ENCODE data around the gene PIEZO2. TPM values are rescaled to one million over a fixed set of nuclear protein-coding genes. Genes with fewer than 3 reads are reported as not detected.

PIEZO2 gene
- total and polyA plus RNA-seq, 9 donors, result 19.3 to 55.4 (median 35.3) TPM

GRCh38 chr18:11052800-11053199, 96.6 kb downstream of the PIEZO2 start:
- Histone ChIP-seq H3K27ac (ENCODE audit: low read length) (no peak overlapping the region), H3K27me3 (ENCODE audit: control insufficient read depth, insufficient read depth, low read length) (no peaks in the 10 kb centered on the region), H3K36me3 (ENCODE audit: control insufficient read depth, insufficient read depth, low read length) (no peaks in the 10 kb centered on the region), H3K9me3 (replicated peaks; ENCODE audit: control insufficient read depth, low read depth, low read length) (no peaks in the 10 kb centered on the region), H3K4me1 (ENCODE audit: control insufficient read depth, insufficient read depth, low read length) (no peaks in the 10 kb centered on the region), H3K4me3 (ENCODE audit: low read length) (no peak overlapping the region)
- no CpG with 5 or more reads among the region's 3 CpGs for WGBS (ENCODE audit: insufficient coverage)
- no peak for DNase-seq

GRCh38 chr18:11051462-11051861, 97.9 kb downstream of the PIEZO2 start:
- Histone ChIP-seq H3K4me3 (ENCODE audit: low read length) (no peak overlapping the region), H3K4me1 (ENCODE audit: control insufficient read depth, insufficient read depth, low read length) (peaks cover 4% of the 10 kb centered on the region), H3K27ac (ENCODE audit: low read length) (no peak overlapping the region), H3K9me3 (replicated peaks; ENCODE audit: control insufficient read depth, low read depth, low read length) (no peaks in the 10 kb centered on the region), H3K36me3 (ENCODE audit: control insufficient read depth, insufficient read depth, low read length) (no peaks in the 10 kb centered on the region), H3K27me3 (ENCODE audit: control insufficient read depth, insufficient read depth, low read length) (no peaks in the 10 kb centered on the region)
- DNase-seq, result no peak
- 100% methylated on average over 3 of the region's 3 CpGs for WGBS (ENCODE audit: insufficient coverage)

- H3K9me3 ChIP-seq (replicated peaks; ENCODE audit: control insufficient read depth, low read depth, low read length), result no peaks in the 10 kb centered on the region
- no peak for DNase-seq
- no peaks in the 10 kb centered on the region for H3K36me3 ChIP-seq (ENCODE audit: control insufficient read depth, insufficient read depth, low read length)
- no peak overlapping the region for H3K4me3 ChIP-seq (ENCODE audit: low read length)
- H3K4me1 ChIP-seq (ENCODE audit: control insufficient read depth, insufficient read depth, low read length), result peaks cover 4% of the 10 kb centered on the region
- no CpG with 5 or more reads among the region's 2 CpGs for WGBS (ENCODE audit: insufficient coverage)
- no peak overlapping the region for H3K27ac ChIP-seq (ENCODE audit: low read length)
- H3K27me3 ChIP-seq (ENCODE audit: control insufficient read depth, insufficient read depth, low read length), result no peaks in the 10 kb centered on the region
These were observed 98.4 kb downstream of the PIEZO2 start for GRCh38 chr18:11050966-11051365.

GRCh38 chr18:11047817-11048216, 101.6 kb downstream of the PIEZO2 start:
- Histone ChIP-seq H3K4me3 (ENCODE audit: low read length) (no peak overlapping the region), H3K27me3 (ENCODE audit: control insufficient read depth, insufficient read depth, low read length) (no peaks in the 10 kb centered on the region), H3K9me3 (replicated peaks; ENCODE audit: control insufficient read depth, low read depth, low read length) (peaks cover 6% of the 10 kb centered on the region), H3K4me1 (ENCODE audit: control insufficient read depth, insufficient read depth, low read length) (peaks cover 6% of the 10 kb centered on the region), H3K27ac (ENCODE audit: low read length) (no peak overlapping the region), H3K36me3 (ENCODE audit: control insufficient read depth, insufficient read depth, low read length) (no peaks in the 10 kb centered on the region)
- WGBS (ENCODE audit: insufficient coverage), result 83% methylated on average over 4 of the region's 5 CpGs
- DNase-seq, result no peak

GRCh38 chr18:11047156-11047555, 102.2 kb downstream of the PIEZO2 start:
- DNase-seq, result no peak
- H3K9me3 ChIP-seq (replicated peaks; ENCODE audit: control insufficient read depth, low read depth, low read length), result peaks cover 6% of the 10 kb centered on the region
- H3K4me1 ChIP-seq (ENCODE audit: control insufficient read depth, insufficient read depth, low read length), result peaks cover 7% of the 10 kb centered on the region
- no peaks in the 10 kb centered on the region for H3K36me3 ChIP-seq (ENCODE audit: control insufficient read depth, insufficient read depth, low read length)
- no peak overlapping the region for H3K4me3 ChIP-seq (ENCODE audit: low read length)
- no peak overlapping the region for H3K27ac ChIP-seq (ENCODE audit: low read length)
- H3K27me3 ChIP-seq (ENCODE audit: control insufficient read depth, insufficient read depth, low read length), result no peaks in the 10 kb centered on the region
- WGBS (ENCODE audit: insufficient coverage), result 100% methylated on average over 2 of the region's 7 CpGs

GRCh38 chr18:11046140-11046539, 103.2 kb downstream of the PIEZO2 start:
- H3K27ac ChIP-seq (ENCODE audit: low read length), result no peak overlapping the region
- H3K4me1 ChIP-seq (ENCODE audit: control insufficient read depth, insufficient read depth, low read length), result peaks cover 8% of the 10 kb centered on the region
- no CpG with 5 or more reads among the region's 2 CpGs for WGBS (ENCODE audit: insufficient coverage)
- no peaks in the 10 kb centered on the region for H3K36me3 ChIP-seq (ENCODE audit: control insufficient read depth, insufficient read depth, low read length)
- H3K9me3 ChIP-seq (replicated peaks; ENCODE audit: control insufficient read depth, low read depth, low read length), result peaks cover 6% of the 10 kb centered on the region
- DNase-seq, result peak; percentile 88
- H3K27me3 ChIP-seq (ENCODE audit: control insufficient read depth, insufficient read depth, low read length), result no peaks in the 10 kb centered on the region
- H3K4me3 ChIP-seq (ENCODE audit: low read length), result no peak overlapping the region

- Histone ChIP-seq H3K4me3 (ENCODE audit: low read length) (no peak overlapping the region), H3K27me3 (ENCODE audit: control insufficient read depth, insufficient read depth, low read length) (no peaks in the 10 kb centered on the region), H3K27ac (ENCODE audit: low read length) (no peak overlapping the region), H3K4me1 (ENCODE audit: control insufficient read depth, insufficient read depth, low read length) (peaks cover 8% of the 10 kb centered on the region), H3K36me3 (ENCODE audit: control insufficient read depth, insufficient read depth, low read length) (no peaks in the 10 kb centered on the region), H3K9me3 (replicated peaks; ENCODE audit: control insufficient read depth, low read depth, low read length) (peaks cover 6% of the 10 kb centered on the region)
- WGBS (ENCODE audit: insufficient coverage), result 100% methylated on average over 4 of the region's 7 CpGs
- no peak for DNase-seq
These were observed 105.7 kb downstream of the PIEZO2 start for GRCh38 chr18:11043694-11044093.

- 100% methylated on average over 1 of the region's 4 CpGs for WGBS (ENCODE audit: insufficient coverage)
These were observed 107.1 kb downstream of the PIEZO2 start for GRCh38 chr18:11042247-11042646.

GRCh38 chr18:11040823-11041656, 108.3 kb downstream of the PIEZO2 start:
- peaks cover 6% of the 10 kb centered on the region for H3K9me3 ChIP-seq (replicated peaks; ENCODE audit: control insufficient read depth, low read depth, low read length)
- H3K27ac ChIP-seq (ENCODE audit: low read length), result no peak overlapping the region
- DNase-seq, result peak; percentile 73
- no peak overlapping the region for H3K4me3 ChIP-seq (ENCODE audit: low read length)
- no peaks in the 10 kb centered on the region for H3K36me3 ChIP-seq (ENCODE audit: control insufficient read depth, insufficient read depth, low read length)
- WGBS (ENCODE audit: insufficient coverage), result no CpG with 5 or more reads among the region's 7 CpGs
- peaks cover 5% of the 10 kb centered on the region for H3K4me1 ChIP-seq (ENCODE audit: control insufficient read depth, insufficient read depth, low read length)
- no peaks in the 10 kb centered on the region for H3K27me3 ChIP-seq (ENCODE audit: control insufficient read depth, insufficient read depth, low read length)

More at GRCh38 chr18:11042247-11042646, 107.1 kb downstream of the PIEZO2 start:
- DNase-seq, result no peak
- Histone ChIP-seq H3K27me3 (ENCODE audit: control insufficient read depth, insufficient read depth, low read length) (no peaks in the 10 kb centered on the region), H3K36me3 (ENCODE audit: control insufficient read depth, insufficient read depth, low read length) (no peaks in the 10 kb centered on the region), H3K4me3 (ENCODE audit: low read length) (no peak overlapping the region), H3K27ac (ENCODE audit: low read length) (no peak overlapping the region), H3K9me3 (replicated peaks; ENCODE audit: control insufficient read depth, low read depth, low read length) (peaks cover 6% of the 10 kb centered on the region), H3K4me1 (ENCODE audit: control insufficient read depth, insufficient read depth, low read length) (peaks cover 8% of the 10 kb centered on the region)

GRCh38 chr18:11040359-11040758, 109.0 kb downstream of the PIEZO2 start:
- DNase-seq, result no peak
- H3K36me3 ChIP-seq (ENCODE audit: control insufficient read depth, insufficient read depth, low read length), result no peaks in the 10 kb centered on the region
- H3K4me3 ChIP-seq (ENCODE audit: low read length), result no peak overlapping the region
- no CpG with 5 or more reads among the region's 4 CpGs for WGBS (ENCODE audit: insufficient coverage)
- H3K4me1 ChIP-seq (ENCODE audit: control insufficient read depth, insufficient read depth, low read length), result peaks cover 8% of the 10 kb centered on the region
- H3K9me3 ChIP-seq (replicated peaks; ENCODE audit: control insufficient read depth, low read depth, low read length), result peaks cover 6% of the 10 kb centered on the region
- H3K27me3 ChIP-seq (ENCODE audit: control insufficient read depth, insufficient read depth, low read length), result no peaks in the 10 kb centered on the region
- no peak overlapping the region for H3K27ac ChIP-seq (ENCODE audit: low read length)

All from muscle of leg (tissue), 11 donors.